HCT116 (cell line): ENCODE measurements around the gene OPN3.

Experiments
- POLR2A ChIP-seq: IDR thresholded peaks from 2 replicates; pipeline ENCODE4 v1.7.0; 2011; ENCODE audit warnings: borderline replicate concordance; ENCODE audit not compliant: insufficient read depth, insufficient read length; ENCODE audit errors: extremely low read depth
- SIN3A ChIP-seq: IDR thresholded peaks from 2 replicates; pipeline ENCODE4 v1.6.1; 2012; ENCODE audit warnings: low read depth
- SP1 ChIP-seq: IDR thresholded peaks from 2 replicates; pipeline ENCODE4 v1.6.1; 2012; ENCODE audit warnings: low read depth
- TF ChIP-seq, protein P1 (sequence below), 3 experiments: fragments of 200-600 bp in 1 of 3; sonication (generic) in 1 of 3; IDR thresholded peaks in 2 of 3; conservative IDR thresholded peaks in 1 of 3; 2 replicates each; pipeline ENCODE4 v1.5.1; 2012 to 2017; ENCODE audit warnings: low read depth in 2 of 3, low read length in 2 of 3, antibody characterized with exemption in 1 of 3, borderline replicate concordance in 1 of 3, control low read depth in 1 of 3, mild to moderate bottlenecking in 1 of 3, mixed read lengths in 1 of 3, mixed run types in 1 of 3, moderate library complexity in 1 of 3; ENCODE audit not compliant: insufficient read depth in 1 of 3

DNA sequence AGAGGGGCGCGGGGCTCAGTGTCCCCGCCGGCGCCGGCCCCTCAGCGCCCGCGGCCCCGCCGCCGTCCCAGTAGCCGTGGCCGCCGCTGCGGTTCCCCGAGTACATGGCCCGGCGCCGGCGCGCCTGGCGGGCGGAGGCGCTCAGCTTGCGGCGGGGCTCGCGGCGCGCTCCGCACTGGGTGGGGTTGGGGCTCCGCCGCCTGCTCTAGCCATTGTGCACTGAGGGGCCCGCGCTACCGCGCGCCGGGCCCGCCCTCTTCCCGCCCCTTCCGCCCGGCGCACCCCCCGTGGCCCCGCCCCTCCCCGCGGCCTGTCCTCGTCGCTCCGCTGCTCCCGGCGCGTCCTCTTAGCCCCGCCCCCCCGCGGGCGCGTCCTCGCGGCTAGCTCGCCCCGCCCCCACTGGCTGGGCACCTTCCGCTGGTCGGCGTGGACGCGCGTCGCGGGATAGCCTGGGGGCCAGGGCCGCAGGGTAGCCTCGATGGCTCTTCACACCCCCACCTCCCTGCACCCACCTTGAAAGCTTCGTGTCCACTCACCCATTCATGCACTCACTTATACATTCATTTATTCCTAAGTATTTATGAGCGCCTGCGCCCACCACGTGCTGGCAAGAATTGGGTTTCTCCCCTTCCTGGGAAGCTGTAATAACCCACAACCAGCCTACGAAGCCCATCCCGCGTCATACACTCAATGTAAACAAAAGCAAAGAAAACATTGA, at the start of gene OPN3, which contains the start of gene CHML:
- TF ChIP-seq POLR2A: peak; percentile 65
- TF ChIP-seq SIN3A: no peak
- TF ChIP-seq, protein P1, sequence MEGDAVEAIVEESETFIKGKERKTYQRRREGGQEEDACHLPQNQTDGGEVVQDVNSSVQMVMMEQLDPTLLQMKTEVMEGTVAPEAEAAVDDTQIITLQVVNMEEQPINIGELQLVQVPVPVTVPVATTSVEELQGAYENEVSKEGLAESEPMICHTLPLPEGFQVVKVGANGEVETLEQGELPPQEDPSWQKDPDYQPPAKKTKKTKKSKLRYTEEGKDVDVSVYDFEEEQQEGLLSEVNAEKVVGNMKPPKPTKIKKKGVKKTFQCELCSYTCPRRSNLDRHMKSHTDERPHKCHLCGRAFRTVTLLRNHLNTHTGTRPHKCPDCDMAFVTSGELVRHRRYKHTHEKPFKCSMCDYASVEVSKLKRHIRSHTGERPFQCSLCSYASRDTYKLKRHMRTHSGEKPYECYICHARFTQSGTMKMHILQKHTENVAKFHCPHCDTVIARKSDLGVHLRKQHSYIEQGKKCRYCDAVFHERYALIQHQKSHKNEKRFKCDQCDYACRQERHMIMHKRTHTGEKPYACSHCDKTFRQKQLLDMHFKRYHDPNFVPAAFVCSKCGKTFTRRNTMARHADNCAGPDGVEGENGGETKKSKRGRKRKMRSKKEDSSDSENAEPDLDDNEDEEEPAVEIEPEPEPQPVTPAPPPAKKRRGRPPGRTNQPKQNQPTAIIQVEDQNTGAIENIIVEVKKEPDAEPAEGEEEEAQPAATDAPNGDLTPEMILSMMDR (IDR thresholded peaks at IDR 0.05 in 2 of 3, conservative IDR thresholded peaks at IDR 0.05 in 1 of 3; ENCODE audit: borderline replicate concordance in 1 of 3, insufficient read depth in 1 of 3, low read depth in 2 of 3, low read length in 2 of 3): no peak
- TF ChIP-seq SP1: peak; percentile 37; the same call in 1 of the 2 replicates
